HEK293 (cell line): ENCODE results near the gene CYP1B1.

Experiments used
- CTCF ChIA-PET: fragments of 350-600 bp; formaldehyde crosslinking; extraction: SDS; loops from one replicate; lab custom pipeline; 2021; ENCODE audit warnings: antibody characterized with exemption; lab: Yijun Ruan, JAX
- POLR2A ChIA-PET: fragments of 300-600 bp; formaldehyde crosslinking; extraction: SDS; loops from one replicate; lab custom pipeline; 2020; ENCODE audit warnings: antibody characterized with exemption, inconsistent platforms; lab: Yijun Ruan, JAX
- H3K27ac ChIP-seq: fragments of 200-500 bp; sonication (Bioruptor generic); 2 replicates; pipeline ENCODE4 v1.5.1; 2014; ENCODE audit warnings: low read depth, low read length, control low read depth, inconsistent platforms; ENCODE audit errors: extremely low read depth
- H3K36me3 ChIP-seq, 2 experiments: fragments of 200-500 bp in 1 of 2; sonication (Bioruptor generic) in 1 of 2; 1 replicate in 1 of 2; 2 replicates in 1 of 2; pipeline ENCODE4 v1.5.1; 2014 to 2017; ENCODE audit warnings: inconsistent platforms in 2 of 2, low read length in 2 of 2; ENCODE audit not compliant: control insufficient read depth in 2 of 2, insufficient read depth in 1 of 2
- H3K4me1 ChIP-seq: fragments of 200-500 bp; sonication (Bioruptor generic); 2 replicates; pipeline ENCODE4 v1.5.1; 2014; ENCODE audit warnings: mild to moderate bottlenecking, low read length, inconsistent platforms; ENCODE audit not compliant: control insufficient read depth, insufficient read depth
- H3K4me3 ChIP-seq: 2 replicates; pipeline ENCODE4 v1.5.1; 2011; ENCODE audit warnings: low read depth, mild to moderate bottlenecking, control low read depth, low read length, moderate library complexity
- H3K9me3 ChIP-seq: fragments of 200-500 bp; sonication (Bioruptor generic); 2 replicates; pipeline ENCODE4 v1.5.1; 2014; ENCODE audit warnings: low read depth, low read length, inconsistent platforms; ENCODE audit not compliant: control insufficient read depth, insufficient read depth
- PRDM1 ChIP-seq: fragments of 450-650 bp; formaldehyde crosslinking; IDR thresholded peaks from 2 replicates; pipeline ENCODE4; 2016; ENCODE audit warnings: missing biosample characterization, missing genetic modification characterization
- YY1 ChIP-seq: fragments of 450-650 bp; formaldehyde crosslinking; IDR thresholded peaks from 2 replicates; pipeline ENCODE4 v1.5.1; 2018; ENCODE audit warnings: missing biosample characterization, missing genetic modification characterization
- ZBTB10 ChIP-seq: fragments of 450-650 bp; formaldehyde crosslinking; IDR thresholded peaks from 2 replicates; pipeline ENCODE4 v1.5.1; 2016; ENCODE audit warnings: missing biosample characterization, missing genetic modification characterization
- ZBTB48 ChIP-seq: fragments of 450-650 bp; formaldehyde crosslinking; IDR thresholded peaks from 2 replicates; pipeline ENCODE4 v1.5.1; 2016; ENCODE audit warnings: missing biosample characterization, missing genetic modification characterization
- ZNF155 ChIP-seq: fragments of 450-650 bp; formaldehyde crosslinking; IDR thresholded peaks from 2 replicates; pipeline ENCODE4 v1.5.1; 2016; ENCODE audit warnings: missing biosample characterization, missing genetic modification characterization
- ZNF24 ChIP-seq: fragments of 450-650 bp; formaldehyde crosslinking; IDR thresholded peaks from 2 replicates; pipeline ENCODE4 v1.5.1; 2016; ENCODE audit warnings: missing biosample characterization, missing genetic modification characterization
- ZNF274 ChIP-seq, 2 experiments: fragments of 200-500 bp in 1 of 2; fragments of 450-650 bp in 1 of 2; sonication (Bioruptor generic) in 1 of 2; formaldehyde crosslinking in 1 of 2; IDR thresholded peaks; 2 replicates each; pipeline versions ENCODE4 v1.5.1 to v1.6.1; 2014 to 2016; ENCODE audit warnings: borderline replicate concordance in 1 of 2, inconsistent platforms in 1 of 2, low read length in 1 of 2, missing biosample characterization in 1 of 2, missing genetic modification characterization in 1 of 2
- ZNF292 ChIP-seq: fragments of 450-650 bp; formaldehyde crosslinking; IDR thresholded peaks from 2 replicates; pipeline ENCODE4 v1.5.1; 2016; ENCODE audit warnings: low read depth, missing biosample characterization, missing genetic modification characterization, borderline replicate concordance
- ZNF302 ChIP-seq: fragments of 450-650 bp; formaldehyde crosslinking; IDR thresholded peaks from 2 replicates; pipeline ENCODE4 v1.5.1; 2016; ENCODE audit warnings: missing biosample characterization, missing genetic modification characterization, low read depth
- ZNF311 ChIP-seq: fragments of 450-650 bp; formaldehyde crosslinking; IDR thresholded peaks from 2 replicates; pipeline ENCODE4 v1.5.1; 2017; ENCODE audit warnings: missing biosample characterization, missing genetic modification characterization, borderline replicate concordance
- ZNF341 ChIP-seq: fragments of 450-650 bp; formaldehyde crosslinking; IDR thresholded peaks from 2 replicates; pipeline ENCODE4; 2016; ENCODE audit warnings: low read depth, missing biosample characterization, missing genetic modification characterization
- ZNF350 ChIP-seq: fragments of 450-650 bp; formaldehyde crosslinking; IDR thresholded peaks from 2 replicates; pipeline ENCODE4 v1.5.0; 2017; ENCODE audit warnings: missing biosample characterization, mild to moderate bottlenecking, missing genetic modification characterization
- ZNF398 ChIP-seq: fragments of 450-650 bp; formaldehyde crosslinking; IDR thresholded peaks from 2 replicates; pipeline ENCODE4 v1.5.1; 2017; ENCODE audit warnings: missing biosample characterization, missing genetic modification characterization
- ZNF501 ChIP-seq: fragments of 450-650 bp; formaldehyde crosslinking; IDR thresholded peaks from 2 replicates; pipeline ENCODE4 v1.5.1; 2016; ENCODE audit warnings: missing biosample characterization, missing genetic modification characterization
- ZNF571 ChIP-seq: fragments of 450-650 bp; formaldehyde crosslinking; IDR thresholded peaks from 2 replicates; pipeline ENCODE4 v1.5.0; 2017; ENCODE audit warnings: missing biosample characterization, missing genetic modification characterization
- ZNF645 ChIP-seq: fragments of 450-650 bp; formaldehyde crosslinking; IDR thresholded peaks from 2 replicates; pipeline ENCODE4; 2016; ENCODE audit warnings: missing biosample characterization, missing genetic modification characterization
- ZNF654 ChIP-seq: fragments of 450-650 bp; formaldehyde crosslinking; IDR thresholded peaks from 2 replicates; pipeline ENCODE4 v1.5.1; 2016; ENCODE audit warnings: low read depth, missing biosample characterization, missing genetic modification characterization
- ZNF768 ChIP-seq: fragments of 450-650 bp; formaldehyde crosslinking; IDR thresholded peaks from 2 replicates; pipeline ENCODE4 v1.5.1; 2018; ENCODE audit warnings: missing biosample characterization, mild to moderate bottlenecking, missing genetic modification characterization
- ZNF830 ChIP-seq: fragments of 450-650 bp; IDR thresholded peaks from 2 replicates; pipeline ENCODE4 v1.5.0; 2018; ENCODE audit warnings: missing biosample characterization, missing genetic modification characterization, low read depth, mild to moderate bottlenecking, moderate library complexity
- ZNF837 ChIP-seq: fragments of 450-650 bp; formaldehyde crosslinking; IDR thresholded peaks from 2 replicates; pipeline ENCODE4 v1.5.1; 2016; ENCODE audit warnings: missing biosample characterization, missing genetic modification characterization
- ZNF843 ChIP-seq: fragments of 450-650 bp; formaldehyde crosslinking; IDR thresholded peaks from 2 replicates; pipeline ENCODE4 v1.5.1; 2016; ENCODE audit warnings: missing biosample characterization, missing genetic modification characterization
- ZSCAN23 ChIP-seq: fragments of 450-650 bp; formaldehyde crosslinking; IDR thresholded peaks from 2 replicates; pipeline ENCODE4 v1.5.1; 2016; ENCODE audit warnings: missing biosample characterization, missing genetic modification characterization
- TF ChIP-seq, protein P1 (sequence below): fragments of 450-650 bp; formaldehyde crosslinking; conservative IDR thresholded peaks from 2 replicates; pipeline ENCODE4 v1.5.1; 2016; ENCODE audit warnings: low read depth, missing biosample characterization, missing genetic modification characterization

CYP1B1 gene

DNA sequence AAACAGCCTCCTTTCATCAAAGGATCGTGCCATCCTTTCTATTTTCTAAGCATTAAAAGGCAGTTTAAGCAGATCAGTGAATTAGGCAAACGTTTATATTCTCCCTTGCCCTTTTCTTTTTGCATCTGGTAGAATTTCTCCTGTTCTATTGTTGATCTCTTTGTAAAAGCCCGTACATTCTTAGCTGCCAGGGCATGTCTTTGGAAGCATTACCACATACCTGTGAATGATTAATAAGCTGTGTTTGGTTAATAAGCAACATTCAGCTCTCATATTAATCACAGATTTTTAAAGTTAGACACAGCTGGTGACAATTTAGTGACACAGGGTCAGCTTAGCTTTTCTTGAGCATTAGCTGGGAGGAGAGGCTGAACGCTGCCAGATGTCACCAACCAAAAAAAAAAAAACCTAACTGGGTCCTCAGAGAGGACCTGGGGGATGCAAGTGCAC, 33.8 kb upstream of the CYP1B1 start:
- Histone ChIP-seq H3K9me3 (no peaks in the 10 kb centered on the region), H3K36me3 (no peaks in the 10 kb centered on the region), H3K4me1 (peaks cover 19% of the 10 kb centered on the region), H3K4me3 (no peak overlapping the region), H3K27ac (no peak overlapping the region)
- ChIA-PET CTCF (interaction anchor here (0.8 kb wide), 1 partner anchor 33 kb away, joined by 3 read pairs; no protein-coding TSS in a partner anchor), POLR2A (no interaction called here)
- no peak for TF ChIP-seq ZNF768 (tag by site-specific recombination)
- TF ChIP-seq ZSCAN23 (tag by site-specific recombination) = no peak
- TF ChIP-seq ZNF24 (tag by site-specific recombination) = no peak
- no peak for TF ChIP-seq ZNF398 (tag by site-specific recombination)
- TF ChIP-seq ZNF350 (tag by site-specific recombination) = no peak
- TF ChIP-seq ZNF830 = no peak
- no peak for TF ChIP-seq ZNF155
- no peak for TF ChIP-seq ZNF501 (tag by site-specific recombination)
- TF ChIP-seq ZNF654 (tag by site-specific recombination) = no peak
- TF ChIP-seq, protein P1, sequence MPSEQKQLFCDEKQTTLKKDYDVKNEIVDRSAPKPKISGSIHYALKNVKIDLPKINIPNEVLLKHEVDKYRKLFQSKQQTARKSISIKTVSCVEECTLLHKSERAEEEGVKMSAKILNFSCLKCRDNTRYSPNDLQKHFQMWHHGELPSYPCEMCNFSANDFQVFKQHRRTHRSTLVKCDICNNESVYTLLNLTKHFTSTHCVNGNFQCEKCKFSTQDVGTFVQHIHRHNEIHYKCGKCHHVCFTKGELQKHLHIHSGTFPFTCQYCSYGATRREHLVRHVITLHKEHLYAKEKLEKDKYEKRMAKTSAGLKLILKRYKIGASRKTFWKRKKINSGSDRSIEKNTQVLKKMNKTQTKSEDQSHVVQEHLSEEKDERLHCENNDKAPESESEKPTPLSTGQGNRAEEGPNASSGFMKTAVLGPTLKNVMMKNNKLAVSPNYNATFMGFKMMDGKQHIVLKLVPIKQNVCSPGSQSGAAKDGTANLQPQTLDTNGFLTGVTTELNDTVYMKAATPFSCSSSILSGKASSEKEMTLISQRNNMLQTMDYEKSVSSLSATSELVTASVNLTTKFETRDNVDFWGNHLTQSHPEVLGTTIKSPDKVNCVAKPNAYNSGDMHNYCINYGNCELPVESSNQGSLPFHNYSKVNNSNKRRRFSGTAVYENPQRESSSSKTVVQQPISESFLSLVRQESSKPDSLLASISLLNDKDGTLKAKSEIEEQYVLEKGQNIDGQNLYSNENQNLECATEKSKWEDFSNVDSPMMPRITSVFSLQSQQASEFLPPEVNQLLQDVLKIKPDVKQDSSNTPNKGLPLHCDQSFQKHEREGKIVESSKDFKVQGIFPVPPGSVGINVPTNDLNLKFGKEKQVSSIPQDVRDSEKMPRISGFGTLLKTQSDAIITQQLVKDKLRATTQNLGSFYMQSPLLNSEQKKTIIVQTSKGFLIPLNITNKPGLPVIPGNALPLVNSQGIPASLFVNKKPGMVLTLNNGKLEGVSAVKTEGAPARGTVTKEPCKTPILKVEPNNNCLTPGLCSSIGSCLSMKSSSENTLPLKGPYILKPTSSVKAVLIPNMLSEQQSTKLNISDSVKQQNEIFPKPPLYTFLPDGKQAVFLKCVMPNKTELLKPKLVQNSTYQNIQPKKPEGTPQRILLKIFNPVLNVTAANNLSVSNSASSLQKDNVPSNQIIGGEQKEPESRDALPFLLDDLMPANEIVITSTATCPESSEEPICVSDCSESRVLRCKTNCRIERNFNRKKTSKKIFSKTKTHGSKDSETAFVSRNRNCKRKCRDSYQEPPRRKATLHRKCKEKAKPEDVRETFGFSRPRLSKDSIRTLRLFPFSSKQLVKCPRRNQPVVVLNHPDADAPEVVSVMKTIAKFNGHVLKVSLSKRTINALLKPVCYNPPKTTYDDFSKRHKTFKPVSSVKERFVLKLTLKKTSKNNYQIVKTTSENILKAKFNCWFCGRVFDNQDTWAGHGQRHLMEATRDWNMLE (tag by site-specific recombination) = no peak
- TF ChIP-seq ZNF292 = no peak
- no peak for TF ChIP-seq ZNF571 (tag by site-specific recombination)
- no peak for TF ChIP-seq ZNF302 (tag by site-specific recombination)
- no peak for TF ChIP-seq ZNF837
- no peak for TF ChIP-seq ZNF843 (tag by site-specific recombination)

DNA sequence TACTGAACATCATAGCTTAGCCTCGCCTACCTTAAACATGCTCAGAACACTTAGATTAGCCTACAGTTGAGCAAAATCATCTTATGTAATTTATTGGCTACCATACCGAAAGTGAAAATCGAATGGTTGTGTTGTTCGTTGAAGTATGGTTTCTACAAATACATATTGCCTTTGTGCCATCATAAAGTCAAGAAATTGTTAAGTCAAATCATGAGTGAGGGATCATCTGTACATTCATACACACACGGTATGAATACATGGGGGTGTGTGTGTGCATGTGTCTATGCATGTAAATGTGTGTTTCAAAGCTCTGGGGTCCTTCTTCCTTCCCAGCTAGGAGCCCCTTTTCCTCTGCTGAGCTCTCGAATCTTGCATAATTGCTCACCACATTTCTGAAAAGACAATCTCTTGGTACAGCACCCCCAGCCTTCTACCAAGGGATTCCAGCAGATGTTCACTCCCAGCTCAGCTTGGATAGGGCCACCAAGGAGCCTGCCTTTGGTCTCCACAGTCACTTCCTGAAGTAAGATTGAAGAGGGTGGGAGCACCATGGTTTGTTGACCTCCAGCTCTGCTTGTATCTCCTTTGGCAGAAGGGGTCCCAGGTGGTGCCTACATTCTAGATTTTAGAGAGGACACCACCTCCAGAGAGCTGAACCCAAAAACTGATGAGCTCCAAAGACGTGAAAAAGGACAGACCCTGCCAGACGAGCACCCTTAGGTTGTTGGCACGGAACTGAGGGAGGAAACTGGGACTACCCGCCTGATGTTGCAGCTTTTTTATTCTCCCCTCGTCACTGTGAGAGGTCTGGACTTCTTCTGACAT, 33.2 kb upstream of the CYP1B1 start:
- ChIA-PET CTCF (interaction anchor here (0.8 kb wide), 1 partner anchor 32 kb away, joined by 3 read pairs; no protein-coding TSS in a partner anchor), POLR2A (no interaction called here)
- no peak overlapping the region for H3K4me3 ChIP-seq
- no peaks in the 10 kb centered on the region for H3K36me3 ChIP-seq
- H3K4me1 ChIP-seq = peaks cover 16% of the 10 kb centered on the region
- no peaks in the 10 kb centered on the region for H3K9me3 ChIP-seq
- H3K27ac ChIP-seq = no peak overlapping the region
- TF ChIP-seq PRDM1 (tag by site-specific recombination) (no peak), YY1 (tag by site-specific recombination) (no peak), ZNF341 (tag by site-specific recombination) (no peak), ZNF843 (tag by site-specific recombination) (no peak), ZNF645 (tag by site-specific recombination) (no peak), ZBTB48 (tag by site-specific recombination) (no peak), ZNF274 (IDR thresholded peaks at IDR 0.05; ENCODE audit: low read length) (no peak), ZNF274 (tag by site-specific recombination; IDR thresholded peaks at IDR 0.05; ENCODE audit: borderline replicate concordance) (no peak), ZBTB10 (tag by site-specific recombination) (no peak), ZNF311 (tag by site-specific recombination) (no peak)
